HL-60 (cell line): Measurements from ENCODE around the gene CARD14.

Experiments
- DNase-seq, 2 experiments: peaks; one replicate each; pipeline ENCODE4 v3.0.0-alpha.2; 2010 to 2020; ENCODE audit warnings: low read depth in 1 of 2, low spot score in 1 of 2
- H3K27ac ChIP-seq: fragments of 250-450 bp; sonication (Bioruptor Pico); replicated peaks from 2 replicates; pipeline ENCODE4 v1.5.1; 2020; ENCODE audit warnings: mild to moderate bottlenecking, moderate library complexity
- H3K27me3 ChIP-seq: fragments of 250-450 bp; sonication (Bioruptor Pico); 2 replicates; pipeline ENCODE4 v1.5.1; 2021; ENCODE audit warnings: mild to moderate bottlenecking, moderate library complexity; ENCODE audit not compliant: insufficient read depth, poor library complexity, severe bottlenecking
- H3K4me3 ChIP-seq: replicated peaks from 2 replicates; pipeline ENCODE4 v1.5.1; 2011; ENCODE audit warnings: mild to moderate bottlenecking, control low read depth, low read length; ENCODE audit not compliant: insufficient read depth
- GABPA ChIP-seq: IDR thresholded peaks from 2 replicates; pipeline ENCODE4 v1.6.1; 2012; ENCODE audit warnings: low read depth
- POLR2AphosphoS5 ChIP-seq: IDR thresholded peaks from 2 replicates; pipeline ENCODE4 v1.6.1; 2012; ENCODE audit warnings: low read depth
- SPI1 ChIP-seq: IDR thresholded peaks from 2 replicates; pipeline ENCODE4 v1.6.1; 2012; ENCODE audit warnings: low read depth, mild to moderate bottlenecking, borderline replicate concordance
- TF ChIP-seq, protein P1 (sequence below): IDR thresholded peaks from 2 replicates; pipeline ENCODE4 v1.6.1; 2012; ENCODE audit warnings: low read depth; ENCODE audit not compliant: insufficient replicate concordance
- TF ChIP-seq, protein P2 (sequence below): IDR thresholded peaks from one replicate; pipeline ENCODE4 v1.5.1; 2011; ENCODE audit warnings: low read length, control low read depth, inconsistent platforms; ENCODE audit not compliant: insufficient read depth

CARD14 gene

DNA sequence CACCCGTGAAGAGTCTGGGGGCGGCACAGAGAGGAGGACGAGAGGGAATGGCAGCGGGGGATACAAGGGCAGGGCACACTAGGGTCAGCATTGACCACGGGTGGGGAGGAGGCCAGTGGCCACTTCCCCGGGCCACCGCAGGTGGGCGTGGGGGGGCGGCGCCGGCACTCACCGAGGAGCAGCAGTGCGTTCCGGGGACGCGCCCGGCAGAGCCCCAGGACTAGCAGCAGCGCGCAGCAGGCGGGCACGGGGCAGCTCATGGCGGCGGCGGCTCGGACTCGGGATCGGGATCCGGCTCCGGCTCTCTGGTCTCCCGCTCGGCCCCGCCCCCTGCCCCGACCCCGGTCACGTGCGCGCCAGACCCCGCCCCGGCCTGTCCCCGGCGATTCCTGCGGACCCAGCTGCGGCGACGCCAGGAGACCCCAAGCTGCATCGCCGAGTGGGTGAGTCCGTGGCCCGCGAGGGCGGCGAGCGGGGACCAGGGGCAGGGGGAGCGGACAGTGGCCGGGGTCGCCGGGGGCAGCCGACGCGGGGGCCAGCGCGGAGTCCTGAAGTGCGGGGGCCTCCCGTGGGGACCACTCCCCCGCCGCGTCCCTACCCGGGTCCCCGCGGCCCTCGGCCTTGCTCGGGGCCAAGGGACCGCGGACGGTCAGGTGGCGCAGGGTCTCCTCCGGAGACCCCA lies 50.4 kb downstream of the CARD14 start, which contains the start of the genes SGSH and SLC26A11:
Gene SGSH, minus strand, starts transcription at position 280 of the 682 bp plus-strand sequence. Its CDS starts 20 bp downstream, at position 260.
Gene SLC26A11, plus strand, starts transcription at position 374 of the 682 bp plus-strand sequence. CDS start 1,134 bp downstream, outside the sequence.
- Histone ChIP-seq H3K4me3 (peak within 1 kb of the TSS; percentile 44), H3K27me3 (peaks cover 23% of the 10 kb centered on the region), H3K27ac (peak within 1 kb of the TSS; percentile 49)
- no peak for TF ChIP-seq GABPA
- TF ChIP-seq POLR2AphosphoS5, result no peak
- TF ChIP-seq, protein P1, sequence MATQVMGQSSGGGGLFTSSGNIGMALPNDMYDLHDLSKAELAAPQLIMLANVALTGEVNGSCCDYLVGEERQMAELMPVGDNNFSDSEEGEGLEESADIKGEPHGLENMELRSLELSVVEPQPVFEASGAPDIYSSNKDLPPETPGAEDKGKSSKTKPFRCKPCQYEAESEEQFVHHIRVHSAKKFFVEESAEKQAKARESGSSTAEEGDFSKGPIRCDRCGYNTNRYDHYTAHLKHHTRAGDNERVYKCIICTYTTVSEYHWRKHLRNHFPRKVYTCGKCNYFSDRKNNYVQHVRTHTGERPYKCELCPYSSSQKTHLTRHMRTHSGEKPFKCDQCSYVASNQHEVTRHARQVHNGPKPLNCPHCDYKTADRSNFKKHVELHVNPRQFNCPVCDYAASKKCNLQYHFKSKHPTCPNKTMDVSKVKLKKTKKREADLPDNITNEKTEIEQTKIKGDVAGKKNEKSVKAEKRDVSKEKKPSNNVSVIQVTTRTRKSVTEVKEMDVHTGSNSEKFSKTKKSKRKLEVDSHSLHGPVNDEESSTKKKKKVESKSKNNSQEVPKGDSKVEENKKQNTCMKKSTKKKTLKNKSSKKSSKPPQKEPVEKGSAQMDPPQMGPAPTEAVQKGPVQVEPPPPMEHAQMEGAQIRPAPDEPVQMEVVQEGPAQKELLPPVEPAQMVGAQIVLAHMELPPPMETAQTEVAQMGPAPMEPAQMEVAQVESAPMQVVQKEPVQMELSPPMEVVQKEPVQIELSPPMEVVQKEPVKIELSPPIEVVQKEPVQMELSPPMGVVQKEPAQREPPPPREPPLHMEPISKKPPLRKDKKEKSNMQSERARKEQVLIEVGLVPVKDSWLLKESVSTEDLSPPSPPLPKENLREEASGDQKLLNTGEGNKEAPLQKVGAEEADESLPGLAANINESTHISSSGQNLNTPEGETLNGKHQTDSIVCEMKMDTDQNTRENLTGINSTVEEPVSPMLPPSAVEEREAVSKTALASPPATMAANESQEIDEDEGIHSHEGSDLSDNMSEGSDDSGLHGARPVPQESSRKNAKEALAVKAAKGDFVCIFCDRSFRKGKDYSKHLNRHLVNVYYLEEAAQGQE, result no peak
- TF ChIP-seq, protein P2, sequence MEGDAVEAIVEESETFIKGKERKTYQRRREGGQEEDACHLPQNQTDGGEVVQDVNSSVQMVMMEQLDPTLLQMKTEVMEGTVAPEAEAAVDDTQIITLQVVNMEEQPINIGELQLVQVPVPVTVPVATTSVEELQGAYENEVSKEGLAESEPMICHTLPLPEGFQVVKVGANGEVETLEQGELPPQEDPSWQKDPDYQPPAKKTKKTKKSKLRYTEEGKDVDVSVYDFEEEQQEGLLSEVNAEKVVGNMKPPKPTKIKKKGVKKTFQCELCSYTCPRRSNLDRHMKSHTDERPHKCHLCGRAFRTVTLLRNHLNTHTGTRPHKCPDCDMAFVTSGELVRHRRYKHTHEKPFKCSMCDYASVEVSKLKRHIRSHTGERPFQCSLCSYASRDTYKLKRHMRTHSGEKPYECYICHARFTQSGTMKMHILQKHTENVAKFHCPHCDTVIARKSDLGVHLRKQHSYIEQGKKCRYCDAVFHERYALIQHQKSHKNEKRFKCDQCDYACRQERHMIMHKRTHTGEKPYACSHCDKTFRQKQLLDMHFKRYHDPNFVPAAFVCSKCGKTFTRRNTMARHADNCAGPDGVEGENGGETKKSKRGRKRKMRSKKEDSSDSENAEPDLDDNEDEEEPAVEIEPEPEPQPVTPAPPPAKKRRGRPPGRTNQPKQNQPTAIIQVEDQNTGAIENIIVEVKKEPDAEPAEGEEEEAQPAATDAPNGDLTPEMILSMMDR, result no peak
- TF ChIP-seq SPI1, result no peak
- peak in 1 of 2 experiments; percentile 21 for DNase-seq

DNA sequence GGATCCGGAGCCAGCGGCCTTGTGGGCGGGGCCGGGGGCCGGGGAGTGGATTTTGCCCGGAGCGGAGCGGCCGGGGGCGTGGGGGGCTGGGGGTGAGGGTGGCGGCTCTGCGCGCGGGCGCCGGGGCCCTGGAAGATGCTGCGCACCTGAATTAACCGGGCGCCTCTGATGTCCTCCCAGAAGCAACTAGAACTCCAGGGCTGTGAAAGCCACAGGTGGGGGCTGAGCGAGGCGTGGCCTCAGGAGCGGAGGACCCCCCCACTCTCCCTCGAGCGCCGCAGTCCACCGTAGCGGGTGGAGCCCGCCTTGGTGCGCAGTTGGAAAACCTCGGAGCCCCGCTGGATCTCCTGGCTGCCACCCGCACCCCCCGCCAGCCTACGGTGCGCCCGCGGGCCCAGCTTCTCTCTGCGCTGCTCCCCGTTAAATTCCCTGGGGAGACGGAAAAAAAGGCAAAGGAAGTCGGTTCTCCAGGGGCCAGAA lies 50.9 kb downstream of the CARD14 start:
- Histone ChIP-seq H3K27me3 (peaks cover 23% of the 10 kb centered on the region), H3K4me3 (no peak overlapping the region), H3K27ac (no peak overlapping the region)
- TF ChIP-seq POLR2AphosphoS5 (no peak), GABPA (no peak), SPI1 (no peak)
- TF ChIP-seq, protein P1, result no peak
- TF ChIP-seq, protein P2, result no peak
- DNase-seq, result no peak

DNA sequence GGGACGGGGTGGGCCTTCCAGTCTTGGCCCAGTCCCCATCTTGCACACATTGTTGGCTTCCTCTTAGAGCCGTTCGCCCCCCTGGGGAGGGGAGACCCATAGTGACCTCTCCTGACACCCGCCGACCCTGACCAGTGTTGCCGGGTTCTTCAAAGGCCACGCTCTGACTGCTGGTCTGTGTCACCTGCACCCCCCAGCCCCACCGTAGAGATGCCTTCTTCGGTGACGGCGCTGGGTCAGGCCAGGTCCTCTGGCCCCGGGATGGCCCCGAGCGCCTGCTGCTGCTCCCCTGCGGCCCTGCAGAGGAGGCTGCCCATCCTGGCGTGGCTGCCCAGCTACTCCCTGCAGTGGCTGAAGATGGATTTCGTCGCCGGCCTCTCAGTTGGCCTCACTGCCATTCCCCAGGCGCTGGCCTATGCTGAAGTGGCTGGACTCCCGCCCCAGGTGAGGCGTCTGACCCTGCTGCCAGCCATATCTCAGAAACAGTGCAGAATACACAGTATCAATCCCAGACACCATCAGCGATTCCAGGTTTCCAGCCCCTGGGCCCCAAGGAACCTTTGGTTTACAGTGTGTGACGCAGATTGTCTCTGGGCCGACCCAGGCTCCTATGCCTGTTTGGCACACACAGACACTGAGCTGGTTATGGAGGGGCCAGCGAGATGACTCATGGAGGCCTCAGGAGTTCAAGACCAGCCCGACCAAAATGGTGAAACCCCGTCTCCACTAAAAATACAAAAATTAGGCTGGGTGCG lies 51.7 kb downstream of the CARD14 start:
- no peak overlapping the region for H3K27ac ChIP-seq
- H3K4me3 ChIP-seq, result no peak overlapping the region
- TF ChIP-seq POLR2AphosphoS5 (no peak), GABPA (no peak), SPI1 (no peak)
- TF ChIP-seq, protein P2, result no peak
- TF ChIP-seq, protein P1, result no peak
- DNase-seq, result no peak
- peaks cover 24% of the 10 kb centered on the region for H3K27me3 ChIP-seq
